GDM1 (cell line): ENCODE measurements around the gene REXO1.

Source experiments
- DNase-seq: peaks from one replicate; lab custom pipeline; 2025; lab: John Stamatoyannopoulos, UW

Gene REXO1

GRCh38 chr19:1766800-1767352, 81.4 kb downstream of the REXO1 start:
- DNase-seq, result no peak

GRCh38 chr19:1765904-1766799, 82.1 kb downstream of the REXO1 start:
- DNase-seq, result no peak
